Measurements from ENCODE around the gene DOCK1. TPM values are rescaled to one million over a fixed set of nuclear protein-coding genes. Genes with fewer than 3 reads are reported as not detected.

Gene DOCK1
- total RNA-seq, 2 experiments from 2014 or later = not detected

DNA sequence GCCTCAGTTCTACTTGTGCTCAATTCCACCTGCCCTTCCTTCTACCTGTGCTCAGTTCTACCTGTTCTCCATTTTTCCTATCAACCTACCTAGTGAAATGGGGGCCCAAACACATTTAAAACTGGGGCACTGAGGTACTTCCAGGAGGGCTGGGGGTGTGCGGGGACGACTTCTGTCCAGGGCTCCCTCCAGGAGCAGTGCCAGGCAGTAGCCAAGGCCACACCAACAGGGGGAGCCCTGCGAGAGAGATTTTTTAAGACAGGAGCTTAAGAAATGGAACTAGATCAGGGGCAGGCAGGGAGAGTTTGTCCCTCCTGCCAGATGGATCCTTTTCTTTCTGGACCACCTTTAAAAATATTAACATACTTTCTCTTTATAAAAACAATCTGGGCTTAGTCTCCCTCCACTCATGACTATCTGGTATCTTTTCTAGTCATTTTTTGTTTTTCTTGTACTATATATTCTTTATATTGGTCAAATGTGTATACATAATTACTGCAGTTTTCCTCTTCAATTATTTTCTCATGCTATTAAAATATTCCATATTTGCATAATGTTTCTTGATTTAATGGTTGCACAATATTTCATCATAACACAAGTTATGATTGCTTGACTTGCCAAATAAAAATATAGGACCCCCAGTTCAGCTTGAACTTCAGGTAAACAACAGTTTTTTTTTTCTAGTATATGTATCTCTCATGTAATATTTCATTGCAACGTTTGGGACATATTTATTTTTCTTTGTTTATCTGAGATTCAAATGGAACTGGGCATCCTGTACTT, 338.5 kb downstream of the DOCK1 start:
- Mint-ChIP-seq H3K4me1 (ENCODE audit: low read depth) (no peaks in the 10 kb centered on the region), H3K27me3 (peaks cover 22% of the 10 kb centered on the region), H3K4me3 (no peak overlapping the region), H3K9me3 (no peaks in the 10 kb centered on the region), H3K27ac (no peak overlapping the region), H3K36me3 (ENCODE audit: low read depth) (no peaks in the 10 kb centered on the region)
- Histone ChIP-seq H3K9me3 (ENCODE audit: control insufficient read depth in 1 of 2, insufficient read depth in 1 of 2, low read length in 2 of 2) (no peaks in the 10 kb centered on the region), H3K27me3 (ENCODE audit: control insufficient read depth in 1 of 2, insufficient read depth in 2 of 2, low read length in 2 of 2) (no peaks in the 10 kb centered on the region), H3K36me3 (ENCODE audit: insufficient read depth, low read length) (no peaks in the 10 kb centered on the region), H3K4me1 (ENCODE audit: insufficient read depth, low read length) (no peaks in the 10 kb centered on the region), H3K27ac (ENCODE audit: low read depth in 1 of 2, low read length in 2 of 2) (no peak overlapping the region), H3K4me3 (ENCODE audit: low read length) (no peak overlapping the region)
- ATAC-seq (ENCODE audit: poor library complexity) (no peak), DNase-seq (peak in 11 of 14 experiments; percentile 8 to 51 (median 13))
- ChIA-PET POLR2A (no interaction called here), CTCF (no interaction called here)
- intact Hi-C loops (cut with DNase I, micrococcal nuclease) = loop anchor here (5.0 to 10.0 kb wide), 3 partner anchors 334 to 611 kb away; no protein-coding TSS in a partner anchor
- TF ChIP-seq, protein P1, sequence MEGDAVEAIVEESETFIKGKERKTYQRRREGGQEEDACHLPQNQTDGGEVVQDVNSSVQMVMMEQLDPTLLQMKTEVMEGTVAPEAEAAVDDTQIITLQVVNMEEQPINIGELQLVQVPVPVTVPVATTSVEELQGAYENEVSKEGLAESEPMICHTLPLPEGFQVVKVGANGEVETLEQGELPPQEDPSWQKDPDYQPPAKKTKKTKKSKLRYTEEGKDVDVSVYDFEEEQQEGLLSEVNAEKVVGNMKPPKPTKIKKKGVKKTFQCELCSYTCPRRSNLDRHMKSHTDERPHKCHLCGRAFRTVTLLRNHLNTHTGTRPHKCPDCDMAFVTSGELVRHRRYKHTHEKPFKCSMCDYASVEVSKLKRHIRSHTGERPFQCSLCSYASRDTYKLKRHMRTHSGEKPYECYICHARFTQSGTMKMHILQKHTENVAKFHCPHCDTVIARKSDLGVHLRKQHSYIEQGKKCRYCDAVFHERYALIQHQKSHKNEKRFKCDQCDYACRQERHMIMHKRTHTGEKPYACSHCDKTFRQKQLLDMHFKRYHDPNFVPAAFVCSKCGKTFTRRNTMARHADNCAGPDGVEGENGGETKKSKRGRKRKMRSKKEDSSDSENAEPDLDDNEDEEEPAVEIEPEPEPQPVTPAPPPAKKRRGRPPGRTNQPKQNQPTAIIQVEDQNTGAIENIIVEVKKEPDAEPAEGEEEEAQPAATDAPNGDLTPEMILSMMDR (IDR thresholded peaks at IDR 0.05) = peak; percentile 48

DNA sequence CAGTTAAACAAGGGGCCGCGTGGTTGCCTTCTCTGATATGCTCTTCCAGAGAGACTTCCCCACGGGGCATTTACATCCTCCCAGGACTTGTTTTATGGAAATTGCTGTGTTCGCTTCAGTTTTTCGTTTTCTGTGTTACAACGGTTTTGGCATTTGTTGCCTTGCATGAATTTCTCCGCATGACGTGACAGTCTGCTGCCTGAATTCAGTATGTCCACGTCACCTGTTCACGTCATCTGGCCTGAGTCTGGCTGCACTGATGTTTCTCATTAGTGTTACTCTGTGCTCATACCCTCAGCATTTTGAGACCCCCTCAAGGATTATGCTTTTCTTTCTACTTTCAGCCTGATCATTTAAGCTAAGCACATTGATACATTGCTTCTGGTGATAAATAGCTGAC, 340.2 kb downstream of the DOCK1 start:
- H3K27me3 ChIP-seq (ENCODE audit: control insufficient read depth in 1 of 2, insufficient read depth in 2 of 2, low read length in 2 of 2) = no peaks in the 10 kb centered on the region
- H3K36me3 Mint-ChIP-seq (ENCODE audit: low read depth) = no peaks in the 10 kb centered on the region
- H3K4me3 ChIP-seq (ENCODE audit: low read length) = no peak overlapping the region
- no peaks in the 10 kb centered on the region for H3K36me3 ChIP-seq (ENCODE audit: insufficient read depth, low read length)
- H3K4me1 Mint-ChIP-seq (ENCODE audit: low read depth) = no peaks in the 10 kb centered on the region
- DNase-seq (no peak), ATAC-seq (ENCODE audit: poor library complexity) (no peak)
- TF ChIP-seq, protein P1 (IDR thresholded peaks at IDR 0.05) = no peak
- no peaks in the 10 kb centered on the region for H3K9me3 ChIP-seq (ENCODE audit: control insufficient read depth in 1 of 2, insufficient read depth in 1 of 2, low read length in 2 of 2)
- no peak overlapping the region for H3K27ac Mint-ChIP-seq
- intact Hi-C loops (cut with DNase I, micrococcal nuclease) = loop anchor here in 1 of 2 experiments (10.0 kb wide), 1 partner anchor 609 kb away; no protein-coding TSS in a partner anchor
- CTCF ChIA-PET = no interaction called here
- H3K4me3 Mint-ChIP-seq = no peak overlapping the region
- POLR2A ChIA-PET = no interaction called here
- no peak overlapping the region for H3K27ac ChIP-seq (ENCODE audit: low read depth in 1 of 2, low read length in 2 of 2)
- H3K4me1 ChIP-seq (ENCODE audit: insufficient read depth, low read length) = no peaks in the 10 kb centered on the region
- no peaks in the 10 kb centered on the region for H3K9me3 Mint-ChIP-seq
- peaks cover 30% of the 10 kb centered on the region for H3K27me3 Mint-ChIP-seq

DNA sequence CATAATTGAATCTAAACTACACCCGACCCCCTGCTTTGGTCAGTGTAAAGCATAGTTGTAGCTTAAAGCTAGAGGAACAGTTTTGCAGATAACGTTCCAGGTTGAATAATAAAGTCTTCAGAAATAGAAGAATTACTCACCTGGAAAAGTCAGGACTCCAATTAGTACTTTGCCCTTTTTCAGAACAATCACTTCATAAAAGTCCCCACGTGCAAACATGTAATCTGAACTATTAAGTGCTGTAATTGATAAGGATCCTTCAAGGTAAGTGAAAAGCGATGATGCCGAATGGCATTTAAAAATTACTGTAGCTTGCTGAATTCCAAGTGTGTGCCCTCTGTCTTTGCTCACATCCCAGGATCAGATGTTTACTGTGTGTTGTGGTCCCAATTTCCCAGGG, 344.8 kb downstream of the DOCK1 start:
- H3K9me3 Mint-ChIP-seq = no peaks in the 10 kb centered on the region
- intact Hi-C loops (cut with DNase I, micrococcal nuclease) = no loop called here
- Histone ChIP-seq H3K27me3 (ENCODE audit: control insufficient read depth in 1 of 2, insufficient read depth in 2 of 2, low read length in 2 of 2) (no peaks in the 10 kb centered on the region), H3K9me3 (ENCODE audit: control insufficient read depth in 1 of 2, insufficient read depth in 1 of 2, low read length in 2 of 2) (no peaks in the 10 kb centered on the region), H3K4me1 (ENCODE audit: insufficient read depth, low read length) (peaks cover 7% of the 10 kb centered on the region), H3K36me3 (ENCODE audit: insufficient read depth, low read length) (no peaks in the 10 kb centered on the region), H3K4me3 (ENCODE audit: low read length) (no peak overlapping the region), H3K27ac (ENCODE audit: low read depth in 1 of 2, low read length in 2 of 2) (no peak overlapping the region)
- ATAC-seq (ENCODE audit: poor library complexity) (no peak), DNase-seq (no peak)
- ChIA-PET POLR2A (no interaction called here), CTCF (no interaction called here)
- peaks cover 13% of the 10 kb centered on the region for H3K4me1 Mint-ChIP-seq (ENCODE audit: low read depth)
- TF ChIP-seq, protein P1 (IDR thresholded peaks at IDR 0.05) = no peak
- H3K4me3 Mint-ChIP-seq = no peak overlapping the region
- no peak overlapping the region for H3K27ac Mint-ChIP-seq
- H3K36me3 Mint-ChIP-seq (ENCODE audit: low read depth) = no peaks in the 10 kb centered on the region
- peaks cover 40% of the 10 kb centered on the region for H3K27me3 Mint-ChIP-seq
